Measurements from ENCODE around the gene SMPD3.

SMPD3 gene

GRCh38 chr16:68380676-68381362 lies 67.5 kb downstream of the SMPD3 start:
- DNase-seq (ENCODE audit: low spot score): peak; percentile 52

- DNase-seq (ENCODE audit: low spot score): no peak
Observed at GRCh38 chr16:68380348-68380670, 68.0 kb downstream of the SMPD3 start.

- no peak for DNase-seq (ENCODE audit: low spot score)
Observed at GRCh38 chr16:68379472-68380347, 68.6 kb downstream of the SMPD3 start.

GRCh38 chr16:68378436-68379415 lies 69.6 kb downstream of the SMPD3 start:
- DNase-seq (ENCODE audit: low spot score): no peak

- DNase-seq (ENCODE audit: low spot score): peak; percentile 67
Observed at GRCh38 chr16:68377667-68378393, 70.5 kb downstream of the SMPD3 start.

GRCh38 chr16:68377221-68377620 lies 71.1 kb downstream of the SMPD3 start:
- no peak for DNase-seq (ENCODE audit: low spot score)

- DNase-seq (ENCODE audit: low spot score): no peak
Observed at GRCh38 chr16:68376590-68376989, 71.7 kb downstream of the SMPD3 start.

GRCh38 chr16:68375801-68376536 lies 72.3 kb downstream of the SMPD3 start:
- DNase-seq (ENCODE audit: low spot score): no peak

GRCh38 chr16:68374961-68375660 lies 73.2 kb downstream of the SMPD3 start:
- DNase-seq (ENCODE audit: low spot score): no peak

- DNase-seq (ENCODE audit: low spot score): no peak
Observed at GRCh38 chr16:68374246-68374805, 74.0 kb downstream of the SMPD3 start.

GRCh38 chr16:68373528-68374245 lies 74.6 kb downstream of the SMPD3 start:
- no peak for DNase-seq (ENCODE audit: low spot score)

GRCh38 chr16:68372806-68373205 lies 75.5 kb downstream of the SMPD3 start:
- DNase-seq (ENCODE audit: low spot score): no peak

GRCh38 chr16:68372381-68372720 lies 76.0 kb downstream of the SMPD3 start:
- DNase-seq (ENCODE audit: low spot score): no peak

- DNase-seq (ENCODE audit: low spot score): no peak
Observed at GRCh38 chr16:68371706-68372380, 76.5 kb downstream of the SMPD3 start.

GRCh38 chr16:68371276-68371651 lies 77.0 kb downstream of the SMPD3 start:
- no peak for DNase-seq (ENCODE audit: low spot score)

- no peak for DNase-seq (ENCODE audit: low spot score)
Observed at GRCh38 chr16:68370581-68371275, 77.6 kb downstream of the SMPD3 start.

GRCh38 chr16:68369697-68370580 lies 78.4 kb downstream of the SMPD3 start:
- DNase-seq (ENCODE audit: low spot score): no peak
